A673 (cell line): ENCODE measurements around the gene TAGLN2. TPM values are rescaled to one million over a fixed set of nuclear protein-coding genes. Genes with fewer than 3 reads are reported as not detected.

Experiments
- BruUV-seq: library from RNA; stranded (reverse); fragments of 400-500 nt; replicated peaks from 2 replicates; lab custom pipeline; 2021; lab: Mats Ljungman, UMichigan
- CTCF ChIA-PET: fragments of 300-600 bp; sonication (Branson Sonifier 250); formaldehyde crosslinking; loops from one replicate; lab custom pipeline; 2022; ENCODE audit warnings: antibody characterized with exemption; lab: Charles Lee
- POLR2A ChIA-PET: fragments of 300-600 bp; sonication (Branson Sonifier 250); formaldehyde crosslinking; loops from one replicate; lab custom pipeline; 2022; ENCODE audit warnings: antibody characterized with exemption; ENCODE audit not compliant: low non-redundant PET; lab: Charles Lee
- DNase-seq: peaks from one replicate; pipeline ENCODE4 v3.0.0-alpha.2; 2015; ENCODE audit warnings: low spot score
- H3K27ac ChIP-seq: fragments of 200-600 bp; sonication (generic); 2 replicates; pipeline ENCODE4 v1.5.1; 2016; ENCODE audit warnings: mixed run types, low read depth, mild to moderate bottlenecking, mixed read lengths, antibody characterized with exemption, low read length; ENCODE audit not compliant: poor library complexity, severe bottlenecking
- H3K27me3 ChIP-seq: fragments of 200-600 bp; sonication (generic); replicated peaks from 2 replicates; pipeline ENCODE4 v1.6.1; 2017; ENCODE audit warnings: mixed run types, low read depth, mild to moderate bottlenecking, mixed read lengths, antibody characterized with exemption, low read length; ENCODE audit not compliant: insufficient read depth, poor library complexity
- H3K36me3 ChIP-seq: fragments of 200-600 bp; sonication (generic); 2 replicates; pipeline ENCODE4 v1.6.1; 2016; ENCODE audit warnings: mixed run types, mild to moderate bottlenecking, mixed read lengths, antibody characterized with exemption, low read length; ENCODE audit not compliant: insufficient read depth, poor library complexity, severe bottlenecking
- H3K4me1 ChIP-seq: fragments of 200-600 bp; sonication (generic); 2 replicates; pipeline ENCODE4 v1.6.1; 2017; ENCODE audit warnings: mixed run types, mild to moderate bottlenecking, mixed read lengths, antibody characterized with exemption, low read length; ENCODE audit not compliant: insufficient read depth, poor library complexity, severe bottlenecking
- H3K4me3 ChIP-seq: fragments of 200-600 bp; sonication (generic); 2 replicates; pipeline ENCODE4 v1.5.1; 2016; ENCODE audit warnings: low read depth, mixed run types, mild to moderate bottlenecking, mixed read lengths, low read length; ENCODE audit not compliant: poor library complexity, severe bottlenecking
- H3K9me3 ChIP-seq: fragments of 200-600 bp; sonication (generic); 2 replicates; pipeline ENCODE4 v1.6.1; 2016; ENCODE audit warnings: mixed run types, low read depth, mild to moderate bottlenecking, mixed read lengths, antibody characterized with exemption, low read length; ENCODE audit not compliant: poor library complexity, severe bottlenecking
- CTCF ChIP-seq: fragments of 300-800, 200-600 bp; sonication (generic); conservative IDR thresholded peaks from 2 replicates; pipeline ENCODE4 v1.5.1; 2017; ENCODE audit warnings: low read depth, mild to moderate bottlenecking, antibody characterized with exemption, low read length, moderate library complexity, mixed read lengths
- EZH2 ChIP-seq: fragments of 200-600 bp; sonication (generic); IDR thresholded peaks from 2 replicates; pipeline ENCODE4 v1.6.1; 2017; ENCODE audit warnings: borderline replicate concordance, low read depth, mild to moderate bottlenecking, mixed read lengths, antibody characterized with exemption, low read length; ENCODE audit not compliant: poor library complexity, severe bottlenecking
- intact Hi-C: fragments of 100-400 bp; cut with micrococcal nuclease; formaldehyde crosslinking; loops from one replicate; pipeline ENCODE4 v1.10.0; 2022; ENCODE audit not compliant: unreplicated experiment
- total RNA-seq: library from RNA; stranded (reverse); gene quantifications from 2 replicates; pipeline ENCODE4 v1.2.3, GENCODE V29; 2021

The TAGLN2 gene
- total RNA-seq, 1 experiment from 2014 or later, result 198 TPM

GRCh38 chr1:159938211-159938852 is 13.0 kb upstream of the TAGLN2 start:
- H3K4me1 ChIP-seq, result no peaks in the 10 kb centered on the region
- ChIA-PET POLR2A (no interaction called here), CTCF (interaction anchor here (2.0 kb wide), 1 partner anchor 69 kb away, joined by 7 read pairs; no protein-coding TSS in a partner anchor)
- no peaks in the 10 kb centered on the region for H3K36me3 ChIP-seq
- no peaks in the 10 kb centered on the region for H3K27me3 ChIP-seq
- no peak for TF ChIP-seq EZH2
- no peak for TF ChIP-seq CTCF
- no peak overlapping the region for H3K4me3 ChIP-seq
- no peaks in the 10 kb centered on the region for H3K9me3 ChIP-seq
- H3K27ac ChIP-seq, result no peak overlapping the region
- no peak for DNase-seq
- no TSS peak for BruUV-seq
- intact Hi-C loops, result loop anchor here (5.0 kb wide), 1 partner anchor 139 kb away; no protein-coding TSS in a partner anchor

GRCh38 chr1:159937054-159937750 is 11.9 kb upstream of the TAGLN2 start:
- Histone ChIP-seq H3K27ac (no peak overlapping the region), H3K27me3 (no peaks in the 10 kb centered on the region), H3K4me1 (peaks cover 10% of the 10 kb centered on the region), H3K4me3 (no peak overlapping the region), H3K36me3 (no peaks in the 10 kb centered on the region), H3K9me3 (no peaks in the 10 kb centered on the region)
- TF ChIP-seq CTCF (no peak), EZH2 (no peak)
- BruUV-seq, result no TSS peak
- ChIA-PET CTCF (interaction anchor here (2.0 kb wide), 1 partner anchor 70 kb away, joined by 7 read pairs; no protein-coding TSS in a partner anchor), POLR2A (no interaction called here)
- intact Hi-C loops, result loop anchor here (2.0 to 5.0 kb wide), 2 partner anchors 70 to 140 kb away; no protein-coding TSS in a partner anchor
- no peak for DNase-seq

- H3K36me3 ChIP-seq, result no peaks in the 10 kb centered on the region
- TF ChIP-seq CTCF (peak; percentile 93), EZH2 (no peak)
- peak; percentile 70 for DNase-seq
- H3K4me1 ChIP-seq, result peaks cover 11% of the 10 kb centered on the region
- BruUV-seq, result no TSS peak
- H3K9me3 ChIP-seq, result no peaks in the 10 kb centered on the region
- ChIA-PET CTCF (interaction anchor here (1.3 kb wide), 1 partner anchor 71 kb away, joined by 5 read pairs; no protein-coding TSS in a partner anchor), POLR2A (no interaction called here)
- intact Hi-C loops, result loop anchor here (2.0 to 5.0 kb wide), 2 partner anchors 70 to 141 kb away; no protein-coding TSS in a partner anchor
- H3K27me3 ChIP-seq, result no peaks in the 10 kb centered on the region
- no peak overlapping the region for H3K4me3 ChIP-seq
- no peak overlapping the region for H3K27ac ChIP-seq
Observed at GRCh38 chr1:159936273-159936904, 11.1 kb upstream of the TAGLN2 start.
